ENCODE results near the gene PRELP.

Gene PRELP

DNA sequence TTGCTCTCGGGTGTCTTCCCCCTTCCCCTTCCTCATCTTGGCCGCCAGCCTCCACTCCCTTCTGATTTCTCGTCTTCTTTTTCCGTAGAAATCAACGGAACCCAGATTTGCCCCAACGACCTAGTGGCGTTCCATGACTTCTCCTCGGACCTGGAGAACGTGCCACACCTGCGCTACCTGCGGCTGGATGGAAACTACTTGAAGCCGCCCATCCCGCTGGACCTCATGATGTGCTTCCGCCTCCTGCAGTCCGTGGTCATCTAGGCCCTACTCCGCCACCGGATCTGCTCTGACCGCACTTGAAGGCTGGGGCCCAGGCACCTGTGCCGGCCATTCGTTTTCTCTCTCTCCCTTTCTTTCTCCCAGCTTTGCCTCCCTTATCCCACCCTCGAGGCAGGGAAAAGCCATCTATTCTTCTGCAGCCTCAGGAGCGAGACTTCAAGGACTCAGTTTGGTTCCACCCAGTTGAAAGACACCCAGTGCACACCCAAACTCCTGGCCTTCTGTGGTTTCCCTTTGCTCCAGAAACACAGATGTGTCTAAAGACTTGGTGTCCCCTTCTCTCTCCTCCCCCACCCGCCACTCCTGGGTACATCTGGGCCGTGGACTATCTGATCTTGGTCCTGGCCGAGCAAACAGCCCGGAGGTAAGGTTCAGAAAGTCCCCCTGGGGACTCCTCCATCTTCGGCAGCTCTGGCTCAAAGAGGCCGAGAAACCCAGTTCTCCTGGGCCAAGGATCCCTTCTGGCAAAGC is 11.2 kb downstream of the PRELP start:
- Histone ChIP-seq H3K4me3 (ENCODE audit: insufficient read depth, low read depth, low read length, poor library complexity, severe bottlenecking) (no peak overlapping the region), H3K36me3 (ENCODE audit: control insufficient read depth, insufficient read depth, low read length) (no peaks in the 10 kb centered on the region), H3K9me3 (ENCODE audit: control insufficient read depth, low read length) (no peaks in the 10 kb centered on the region), H3K27ac (ENCODE audit: insufficient read depth, low read length, poor library complexity, severe bottlenecking) (no peak overlapping the region), H3K4me1 (ENCODE audit: control insufficient read depth, insufficient read depth, low read length, poor library complexity, severe bottlenecking) (peaks cover 7% of the 10 kb centered on the region), H3K27me3 (replicated peaks; ENCODE audit: control insufficient read depth, insufficient read depth, low read length, poor library complexity, severe bottlenecking) (no peaks in the 10 kb centered on the region)
- no peak for DNase-seq

DNA sequence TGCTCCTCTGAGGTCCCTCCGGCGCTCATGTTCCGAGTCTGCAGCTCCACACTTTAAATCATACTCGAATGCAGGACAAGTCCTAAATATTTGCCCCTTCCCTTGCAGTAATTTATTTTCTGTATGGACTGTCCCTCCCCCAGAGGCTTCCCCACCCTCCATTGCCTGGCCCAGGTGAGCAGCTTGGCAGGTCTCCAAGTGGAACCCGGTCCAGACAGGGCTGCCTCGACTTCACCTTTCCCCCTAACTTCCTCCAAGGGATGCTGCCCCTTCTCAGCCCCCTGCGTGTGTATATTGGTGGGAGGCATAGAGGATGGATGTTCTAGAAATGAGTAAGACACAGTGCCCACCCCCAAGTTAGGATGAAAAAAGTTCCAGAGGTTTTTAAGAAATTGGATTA is 12.9 kb downstream of the PRELP start:
- Histone ChIP-seq H3K4me1 (ENCODE audit: control insufficient read depth, insufficient read depth, low read length, poor library complexity, severe bottlenecking) (peaks cover 7% of the 10 kb centered on the region), H3K9me3 (ENCODE audit: control insufficient read depth, low read length) (no peaks in the 10 kb centered on the region), H3K36me3 (ENCODE audit: control insufficient read depth, insufficient read depth, low read length) (no peaks in the 10 kb centered on the region), H3K27ac (ENCODE audit: insufficient read depth, low read length, poor library complexity, severe bottlenecking) (no peak overlapping the region), H3K4me3 (ENCODE audit: insufficient read depth, low read depth, low read length, poor library complexity, severe bottlenecking) (no peak overlapping the region), H3K27me3 (replicated peaks; ENCODE audit: control insufficient read depth, insufficient read depth, low read length, poor library complexity, severe bottlenecking) (no peaks in the 10 kb centered on the region)
- no peak for DNase-seq

DNA sequence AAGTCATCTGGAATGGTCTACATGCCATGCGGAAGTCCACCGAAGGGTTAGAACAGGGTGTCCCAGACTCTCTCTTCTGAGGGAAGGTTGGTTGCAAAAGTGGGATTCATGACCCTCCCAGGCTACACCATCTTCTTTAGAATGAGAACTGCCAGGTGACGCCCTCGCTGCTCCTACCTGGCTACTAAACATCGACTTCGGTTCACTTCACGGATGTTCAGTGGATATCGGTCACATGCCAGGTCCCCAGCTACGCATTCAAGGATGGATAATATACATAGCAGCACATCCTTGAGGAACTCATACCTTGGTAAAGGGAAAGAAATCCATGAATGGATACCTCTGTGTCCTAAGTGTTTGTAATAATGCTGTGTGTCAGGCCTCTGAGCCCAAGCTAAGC is 15.0 kb downstream of the PRELP start:
- Histone ChIP-seq H3K4me3 (ENCODE audit: insufficient read depth, low read depth, low read length, poor library complexity, severe bottlenecking) (no peak overlapping the region), H3K27me3 (replicated peaks; ENCODE audit: control insufficient read depth, insufficient read depth, low read length, poor library complexity, severe bottlenecking) (no peaks in the 10 kb centered on the region), H3K9me3 (ENCODE audit: control insufficient read depth, low read length) (no peaks in the 10 kb centered on the region), H3K36me3 (ENCODE audit: control insufficient read depth, insufficient read depth, low read length) (no peaks in the 10 kb centered on the region), H3K4me1 (ENCODE audit: control insufficient read depth, insufficient read depth, low read length, poor library complexity, severe bottlenecking) (peaks cover 7% of the 10 kb centered on the region), H3K27ac (ENCODE audit: insufficient read depth, low read length, poor library complexity, severe bottlenecking) (no peak overlapping the region)
- no peak for DNase-seq

DNA sequence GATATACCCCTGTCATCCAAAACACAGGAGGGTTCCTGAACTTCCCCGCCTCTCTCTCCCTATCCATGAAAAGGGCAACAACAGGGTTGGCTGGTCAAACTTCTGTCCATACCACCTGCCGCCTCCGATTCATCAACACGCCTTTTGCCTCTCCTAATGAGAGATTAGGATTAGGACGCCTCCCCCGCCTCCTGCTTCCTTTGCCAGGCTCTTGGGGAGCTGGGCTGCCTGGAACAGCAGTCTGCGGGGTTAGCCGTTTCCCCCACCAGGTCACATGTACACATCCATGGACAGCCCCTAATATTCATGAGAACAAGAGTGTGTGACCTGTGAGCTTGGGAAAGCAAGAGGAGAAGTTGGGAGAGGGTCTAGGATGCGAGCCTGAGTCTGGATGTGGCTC is 16.1 kb downstream of the PRELP start:
- H3K27me3 ChIP-seq (replicated peaks; ENCODE audit: control insufficient read depth, insufficient read depth, low read length, poor library complexity, severe bottlenecking): no peaks in the 10 kb centered on the region
- H3K4me3 ChIP-seq (ENCODE audit: insufficient read depth, low read depth, low read length, poor library complexity, severe bottlenecking): no peak overlapping the region
- DNase-seq: no peak
- no peaks in the 10 kb centered on the region for H3K36me3 ChIP-seq (ENCODE audit: control insufficient read depth, insufficient read depth, low read length)
- H3K4me1 ChIP-seq (ENCODE audit: control insufficient read depth, insufficient read depth, low read length, poor library complexity, severe bottlenecking): peaks cover 7% of the 10 kb centered on the region
- H3K9me3 ChIP-seq (ENCODE audit: control insufficient read depth, low read length): no peaks in the 10 kb centered on the region
- H3K27ac ChIP-seq (ENCODE audit: insufficient read depth, low read length, poor library complexity, severe bottlenecking): no peak overlapping the region

DNA sequence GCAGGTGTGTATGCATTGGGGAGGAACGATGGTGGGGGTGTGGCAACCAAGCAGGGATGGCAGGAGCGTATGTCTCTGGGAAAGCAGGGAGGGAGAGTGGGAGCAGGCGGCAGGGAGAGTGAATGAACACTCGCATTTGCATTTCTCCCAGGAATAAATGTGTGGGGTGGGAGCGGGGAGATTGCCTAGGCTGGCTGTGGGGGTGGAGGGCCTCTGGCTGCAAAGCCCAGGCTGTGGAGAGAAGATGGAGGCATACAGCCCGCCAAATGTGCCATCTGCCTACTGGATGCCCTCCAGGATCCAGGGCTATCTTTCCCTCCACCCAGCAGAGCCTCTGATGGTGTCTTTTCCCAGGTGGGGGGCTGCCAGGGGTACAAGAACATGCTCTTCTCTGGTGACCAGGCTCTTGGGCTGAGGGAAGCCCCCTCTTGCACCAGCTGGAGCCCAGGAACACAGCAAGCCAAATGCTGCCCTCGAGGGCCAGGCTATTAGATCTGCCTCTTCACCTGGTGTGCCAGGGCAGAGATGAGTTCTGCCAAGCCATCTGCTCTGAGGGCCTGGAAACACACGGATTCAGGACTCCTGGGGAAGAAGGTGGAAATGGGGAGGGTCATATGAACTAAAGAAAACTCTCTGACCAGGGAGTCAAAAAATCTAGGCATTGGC is 16.6 kb downstream of the PRELP start:
- Histone ChIP-seq H3K4me1 (ENCODE audit: control insufficient read depth, insufficient read depth, low read length, poor library complexity, severe bottlenecking) (peaks cover 7% of the 10 kb centered on the region), H3K9me3 (ENCODE audit: control insufficient read depth, low read length) (no peaks in the 10 kb centered on the region), H3K36me3 (ENCODE audit: control insufficient read depth, insufficient read depth, low read length) (no peaks in the 10 kb centered on the region), H3K27ac (ENCODE audit: insufficient read depth, low read length, poor library complexity, severe bottlenecking) (no peak overlapping the region), H3K4me3 (ENCODE audit: insufficient read depth, low read depth, low read length, poor library complexity, severe bottlenecking) (no peak overlapping the region), H3K27me3 (replicated peaks; ENCODE audit: control insufficient read depth, insufficient read depth, low read length, poor library complexity, severe bottlenecking) (no peaks in the 10 kb centered on the region)
- DNase-seq: no peak

DNA sequence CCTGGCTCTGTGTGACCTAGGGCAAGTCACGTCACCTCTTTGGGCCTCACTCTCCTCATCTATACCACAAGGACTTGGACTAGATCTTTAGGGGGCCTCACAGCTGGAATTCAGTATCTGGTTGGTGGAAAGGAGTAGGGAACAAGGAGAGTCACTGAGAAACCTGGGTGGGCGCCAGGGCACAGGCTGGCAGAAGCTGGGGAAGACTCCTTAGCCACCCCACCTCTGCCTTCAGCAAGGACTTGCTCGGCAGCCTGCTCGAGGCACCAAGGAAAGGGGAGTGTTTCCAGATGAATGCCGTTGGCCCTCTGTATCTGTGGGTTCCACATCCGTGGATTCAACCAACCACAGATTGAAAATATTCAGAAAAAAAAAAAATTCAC is 17.1 kb downstream of the PRELP start:
- Histone ChIP-seq H3K9me3 (ENCODE audit: control insufficient read depth, low read length) (no peaks in the 10 kb centered on the region), H3K4me1 (ENCODE audit: control insufficient read depth, insufficient read depth, low read length, poor library complexity, severe bottlenecking) (peaks cover 5% of the 10 kb centered on the region), H3K4me3 (ENCODE audit: insufficient read depth, low read depth, low read length, poor library complexity, severe bottlenecking) (no peak overlapping the region), H3K27ac (ENCODE audit: insufficient read depth, low read length, poor library complexity, severe bottlenecking) (no peak overlapping the region), H3K27me3 (replicated peaks; ENCODE audit: control insufficient read depth, insufficient read depth, low read length, poor library complexity, severe bottlenecking) (no peaks in the 10 kb centered on the region), H3K36me3 (ENCODE audit: control insufficient read depth, insufficient read depth, low read length) (no peaks in the 10 kb centered on the region)
- DNase-seq: no peak

DNA sequence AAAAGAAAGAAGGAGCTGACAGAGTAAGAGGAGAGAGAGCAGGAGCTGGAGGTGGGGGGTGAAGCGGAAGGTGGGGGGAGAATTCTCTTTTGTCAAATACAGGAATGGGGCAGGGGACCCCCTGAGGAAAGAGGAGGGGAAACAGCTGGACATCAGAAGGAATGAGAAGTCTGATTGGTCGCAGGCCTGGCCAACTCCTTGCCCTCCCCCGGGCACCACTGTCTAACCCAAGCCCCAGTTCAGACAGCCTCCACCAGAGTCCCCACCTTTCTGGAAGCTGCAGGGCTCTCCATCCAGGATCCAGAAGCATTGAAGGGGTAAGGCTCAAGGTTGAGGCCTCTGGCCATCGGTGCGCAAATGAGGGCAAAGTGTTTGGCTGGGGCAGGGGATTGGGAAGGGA is 18.3 kb downstream of the PRELP start, which contains the start of gene OPTC:
OPTC (plus strand) TSS at position 253 of the 400 bp plus-strand sequence. CDS start 1,853 bp downstream, outside the sequence.
- H3K4me1 ChIP-seq (ENCODE audit: control insufficient read depth, insufficient read depth, low read length, poor library complexity, severe bottlenecking): no peaks in the 10 kb centered on the region
- no peaks in the 10 kb centered on the region for H3K27me3 ChIP-seq (replicated peaks; ENCODE audit: control insufficient read depth, insufficient read depth, low read length, poor library complexity, severe bottlenecking)
- no peak within 1 kb of the TSS for H3K4me3 ChIP-seq (ENCODE audit: insufficient read depth, low read depth, low read length, poor library complexity, severe bottlenecking)
- DNase-seq: no peak
- H3K9me3 ChIP-seq (ENCODE audit: control insufficient read depth, low read length): no peaks in the 10 kb centered on the region
- no peaks in the 10 kb centered on the region for H3K36me3 ChIP-seq (ENCODE audit: control insufficient read depth, insufficient read depth, low read length)
- H3K27ac ChIP-seq (ENCODE audit: insufficient read depth, low read length, poor library complexity, severe bottlenecking): no peak within 1 kb of the TSS

DNA sequence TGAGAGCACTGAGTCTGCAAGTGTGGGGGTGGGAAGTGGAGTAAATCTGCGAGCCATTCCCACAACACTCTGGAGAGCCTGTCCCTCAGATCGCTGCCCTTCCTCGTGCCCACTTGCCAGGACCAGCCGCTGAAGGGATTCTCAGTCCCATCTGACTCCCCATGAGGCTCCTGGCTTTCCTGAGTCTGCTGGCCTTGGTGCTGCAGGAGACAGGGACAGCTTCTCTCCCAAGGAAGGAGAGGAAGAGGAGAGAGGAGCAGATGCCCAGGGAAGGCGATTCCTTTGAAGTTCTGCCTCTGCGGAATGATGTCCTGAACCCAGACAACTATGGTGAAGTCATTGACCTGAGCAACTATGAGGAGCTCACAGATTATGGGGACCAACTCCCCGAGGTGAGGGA is 20.2 kb downstream of the PRELP start:
- no peaks in the 10 kb centered on the region for H3K36me3 ChIP-seq (ENCODE audit: control insufficient read depth, insufficient read depth, low read length)
- no peak overlapping the region for H3K4me3 ChIP-seq (ENCODE audit: insufficient read depth, low read depth, low read length, poor library complexity, severe bottlenecking)
- no peak for DNase-seq
- no peaks in the 10 kb centered on the region for H3K9me3 ChIP-seq (ENCODE audit: control insufficient read depth, low read length)
- no peaks in the 10 kb centered on the region for H3K27me3 ChIP-seq (replicated peaks; ENCODE audit: control insufficient read depth, insufficient read depth, low read length, poor library complexity, severe bottlenecking)
- no peaks in the 10 kb centered on the region for H3K4me1 ChIP-seq (ENCODE audit: control insufficient read depth, insufficient read depth, low read length, poor library complexity, severe bottlenecking)
- no peak overlapping the region for H3K27ac ChIP-seq (ENCODE audit: insufficient read depth, low read length, poor library complexity, severe bottlenecking)

DNA sequence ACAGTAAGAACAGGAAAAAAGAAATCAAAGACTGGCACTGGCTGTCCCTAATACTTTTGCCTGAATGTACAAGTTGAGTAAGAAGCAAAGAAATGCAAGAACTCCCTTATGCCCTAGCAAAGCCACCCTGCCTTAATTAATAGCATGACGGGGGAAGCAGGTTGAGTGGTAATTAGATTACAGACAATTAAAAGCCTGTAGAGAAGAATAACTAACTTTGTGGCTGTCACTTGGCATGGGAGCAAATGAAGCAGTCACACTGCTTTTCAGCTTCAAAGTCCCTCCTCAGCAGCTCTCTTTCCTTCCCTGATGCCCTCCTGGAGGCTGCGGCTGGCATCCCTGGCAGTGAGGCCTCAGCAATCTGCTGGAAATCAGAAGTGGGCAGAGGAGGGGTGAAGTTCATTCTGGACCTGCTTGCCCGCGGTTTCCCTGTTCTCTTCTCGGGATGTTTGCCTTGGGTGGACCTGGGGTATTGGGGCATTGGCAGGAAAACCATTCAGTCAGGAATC is 21.7 kb downstream of the PRELP start:
- Histone ChIP-seq H3K4me1 (ENCODE audit: control insufficient read depth, insufficient read depth, low read length, poor library complexity, severe bottlenecking) (no peaks in the 10 kb centered on the region), H3K27me3 (replicated peaks; ENCODE audit: control insufficient read depth, insufficient read depth, low read length, poor library complexity, severe bottlenecking) (no peaks in the 10 kb centered on the region), H3K27ac (ENCODE audit: insufficient read depth, low read length, poor library complexity, severe bottlenecking) (no peak overlapping the region), H3K36me3 (ENCODE audit: control insufficient read depth, insufficient read depth, low read length) (no peaks in the 10 kb centered on the region), H3K4me3 (ENCODE audit: insufficient read depth, low read depth, low read length, poor library complexity, severe bottlenecking) (no peak overlapping the region), H3K9me3 (ENCODE audit: control insufficient read depth, low read length) (no peaks in the 10 kb centered on the region)
- no peak for DNase-seq

DNA sequence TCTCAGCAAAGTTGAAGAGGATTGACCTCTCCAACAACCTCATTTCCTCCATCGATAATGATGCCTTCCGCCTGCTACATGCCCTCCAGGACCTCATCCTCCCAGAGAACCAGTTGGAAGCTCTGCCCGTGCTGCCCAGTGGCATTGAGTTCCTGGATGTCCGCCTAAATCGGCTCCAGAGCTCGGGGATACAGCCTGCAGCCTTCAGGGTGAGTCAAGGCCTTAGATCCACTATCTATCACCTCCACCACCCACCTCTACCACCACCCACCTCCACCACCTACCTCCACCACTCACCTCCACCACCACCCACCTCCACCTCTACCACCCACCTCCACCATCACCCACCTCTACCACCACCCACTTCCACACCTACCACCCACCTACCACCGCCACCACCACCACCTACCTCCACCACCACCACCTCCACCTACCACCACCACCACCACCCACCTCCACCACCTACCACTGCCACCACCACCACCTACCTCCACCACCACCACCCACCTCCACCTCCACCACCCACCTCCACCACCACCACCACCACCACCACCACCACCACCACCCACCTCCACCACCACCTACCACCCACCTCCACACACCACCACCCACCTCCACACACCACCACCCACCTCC is 24.2 kb downstream of the PRELP start:
- no peak overlapping the region for H3K27ac ChIP-seq (ENCODE audit: insufficient read depth, low read length, poor library complexity, severe bottlenecking)
- no peaks in the 10 kb centered on the region for H3K36me3 ChIP-seq (ENCODE audit: control insufficient read depth, insufficient read depth, low read length)
- no peaks in the 10 kb centered on the region for H3K9me3 ChIP-seq (ENCODE audit: control insufficient read depth, low read length)
- no peaks in the 10 kb centered on the region for H3K27me3 ChIP-seq (replicated peaks; ENCODE audit: control insufficient read depth, insufficient read depth, low read length, poor library complexity, severe bottlenecking)
- no peak for DNase-seq
- H3K4me1 ChIP-seq (ENCODE audit: control insufficient read depth, insufficient read depth, low read length, poor library complexity, severe bottlenecking): no peaks in the 10 kb centered on the region
- no peak overlapping the region for H3K4me3 ChIP-seq (ENCODE audit: insufficient read depth, low read depth, low read length, poor library complexity, severe bottlenecking)
